Panc1 (cell line): ENCODE measurements around the gene CAPNS1. TPM values are rescaled to one million over a fixed set of nuclear protein-coding genes. Genes with fewer than 3 reads are reported as not detected.

Experiments
- ATAC-seq: fragments of 200-7000 bp; cut with Tn5 transposase; 2 replicates; pipeline ENCODE4 v1.9.1; 2020; ENCODE audit warnings: mild to moderate bottlenecking, moderate library complexity
- BruUV-seq: library from RNA; stranded (reverse); fragments of 400-500 nt; replicated peaks from 2 replicates; lab custom pipeline; 2021; lab: Mats Ljungman, UMichigan
- CTCF ChIA-PET: fragments of 300-600 bp; sonication (Branson Sonifier 250); formaldehyde crosslinking; loops from one replicate; lab custom pipeline; 2022; ENCODE audit warnings: antibody characterized with exemption; lab: Charles Lee
- POLR2A ChIA-PET: fragments of 300-600 bp; sonication (Branson Sonifier 250); formaldehyde crosslinking; loops from one replicate; lab custom pipeline; 2022; ENCODE audit warnings: antibody characterized with exemption; lab: Charles Lee
- DNase-seq: peaks from one replicate; pipeline ENCODE4 v3.0.0-alpha.2; 2010; ENCODE audit warnings: low read depth, low spot score
- H3K27ac ChIP-seq: 2 replicates; pipeline ENCODE4 v1.5.1; 2011; ENCODE audit warnings: mild to moderate bottlenecking, low read length, inconsistent platforms
- H3K27me3 ChIP-seq: fragments of 200-500 bp; sonication (Bioruptor generic); 2 replicates; pipeline ENCODE4 v1.6.0; 2014; ENCODE audit warnings: low read length, inconsistent platforms; ENCODE audit not compliant: control insufficient read depth, insufficient read depth
- H3K36me3 ChIP-seq: fragments of 200-500 bp; sonication (Bioruptor generic); 2 replicates; pipeline ENCODE4 v1.5.1; 2014; ENCODE audit warnings: inconsistent platforms, mild to moderate bottlenecking, low read length, moderate library complexity; ENCODE audit not compliant: control insufficient read depth, insufficient read depth
- H3K4me1 ChIP-seq: 2 replicates; pipeline ENCODE4 v1.5.1; 2011; ENCODE audit warnings: inconsistent platforms, mild to moderate bottlenecking, low read length, moderate library complexity; ENCODE audit not compliant: control insufficient read depth, insufficient read depth
- H3K4me3 ChIP-seq, 2 experiments: 2 replicates each; pipeline ENCODE4 v1.5.1; 2011 to 2012; ENCODE audit warnings: low read depth in 2 of 2, low read length in 2 of 2, mild to moderate bottlenecking in 2 of 2, inconsistent platforms in 1 of 2, moderate library complexity in 1 of 2
- H3K9me3 ChIP-seq: fragments of 200-500 bp; sonication (Bioruptor generic); 2 replicates; pipeline ENCODE4 v1.5.1; 2014; ENCODE audit warnings: low read depth, mild to moderate bottlenecking, inconsistent platforms, low read length, moderate library complexity; ENCODE audit not compliant: control insufficient read depth, insufficient read depth
- CTCF ChIP-seq: fragments of 450-650 bp; IDR thresholded peaks from 2 replicates; pipeline ENCODE4 v1.5.1; 2017; ENCODE audit warnings: mild to moderate bottlenecking
- POLR2AphosphoS5 ChIP-seq: IDR thresholded peaks from 2 replicates; pipeline ENCODE4 v1.6.1; 2012; ENCODE audit warnings: mild to moderate bottlenecking, low read depth, low read length, moderate library complexity
- REST ChIP-seq, 2 experiments: IDR thresholded peaks; 2 replicates each; pipeline ENCODE4 v1.6.1; 2011 to 2012; ENCODE audit warnings: low read depth in 2 of 2, control low read depth in 1 of 2, low read length in 1 of 2, mild to moderate bottlenecking in 1 of 2, moderate library complexity in 1 of 2; ENCODE audit not compliant: insufficient read depth in 1 of 2
- SIN3A ChIP-seq: IDR thresholded peaks from 2 replicates; pipeline ENCODE4 v1.6.1; 2012; ENCODE audit warnings: low read depth, mild to moderate bottlenecking, low read length, moderate library complexity, borderline replicate concordance; ENCODE audit not compliant: insufficient read depth
- TCF7L2 ChIP-seq: IDR thresholded peaks from 2 replicates; pipeline ENCODE4 v1.6.1; 2011; ENCODE audit warnings: mild to moderate bottlenecking, low read depth, low read length, inconsistent platforms
- in situ Hi-C: cut with HindIII; loops from 2 replicates; pipeline ENCODE4 v1.10.0; 2016; ENCODE audit warnings: low sequenced_read_pairs, low pct_unique_long_range_greater_than_20kb
- intact Hi-C: fragments of 100-400 bp; cut with micrococcal nuclease; formaldehyde crosslinking; loops from one replicate; pipeline ENCODE4 v1.10.0; 2022; ENCODE audit not compliant: unreplicated experiment
- total RNA-seq: library from RNA; stranded (reverse); gene quantifications from one replicate; pipeline ENCODE4 v1.2.1, GENCODE V29; 2021; ENCODE audit not compliant: unreplicated experiment

CAPNS1 gene
- total RNA-seq, 1 experiment from 2014 or later = 1,158 TPM

GRCh38 chr19:36142046-36142445, 2.2 kb downstream of the CAPNS1 start:
- ATAC-seq (no peak), DNase-seq (no peak)
- Histone ChIP-seq H3K36me3 (peaks cover 17% of the 10 kb centered on the region), H3K27ac (no peak overlapping the region), H3K9me3 (no peaks in the 10 kb centered on the region), H3K27me3 (no peaks in the 10 kb centered on the region), H3K4me3 (peak overlapping the region in 1 of 2 experiments; percentile 77; a peak in 2 of 4 replicates), H3K4me1 (peaks cover 14% of the 10 kb centered on the region)
- no peak for TF ChIP-seq POLR2AphosphoS5
- TF ChIP-seq REST (IDR thresholded peaks at IDR 0.05; ENCODE audit: insufficient read depth in 1 of 2, low read depth in 2 of 2, low read length in 1 of 2) = no peak
- no peak for TF ChIP-seq TCF7L2
- TF ChIP-seq SIN3A = no peak
- no peak for TF ChIP-seq CTCF
- in situ Hi-C loops = no loop called here
- CTCF ChIA-PET = no interaction called here
- intact Hi-C loops = no loop called here
- BruUV-seq = no TSS peak
- POLR2A ChIA-PET = interaction anchor here (0.6 kb wide), 1 partner anchor 46 kb away, joined by 3 read pairs; no protein-coding TSS in a partner anchor

- intact Hi-C loops (no loop called here), in situ Hi-C loops (no loop called here)
- BruUV-seq = no TSS peak
- H3K36me3 ChIP-seq = peaks cover 17% of the 10 kb centered on the region
- DNase-seq = no peak
- peaks cover 10% of the 10 kb centered on the region for H3K4me1 ChIP-seq
- no peaks in the 10 kb centered on the region for H3K9me3 ChIP-seq
- POLR2A ChIA-PET = interaction anchor here (0.6 kb wide), 1 partner anchor 46 kb away, joined by 3 read pairs; no protein-coding TSS in a partner anchor
- no peak overlapping the region for H3K4me3 ChIP-seq
- ATAC-seq = no peak
- CTCF ChIA-PET = no interaction called here
- no peak overlapping the region for H3K27ac ChIP-seq
- no peaks in the 10 kb centered on the region for H3K27me3 ChIP-seq
- TF ChIP-seq SIN3A = no peak
These were observed 2.6 kb downstream of the CAPNS1 start for GRCh38 chr19:36142496-36142895.

GRCh38 chr19:36144624-36145023, 4.8 kb downstream of the CAPNS1 start:
- BruUV-seq = no TSS peak
- in situ Hi-C loops = no loop called here
- no peaks in the 10 kb centered on the region for H3K9me3 ChIP-seq
- ChIA-PET POLR2A (no interaction called here), CTCF (no interaction called here)
- DNase-seq (no peak), ATAC-seq (no peak)
- peaks cover 17% of the 10 kb centered on the region for H3K36me3 ChIP-seq
- H3K4me1 ChIP-seq = peaks cover 7% of the 10 kb centered on the region; the same call in 1 of the 2 replicates
- H3K4me3 ChIP-seq = no peak overlapping the region
- no peaks in the 10 kb centered on the region for H3K27me3 ChIP-seq
- H3K27ac ChIP-seq = no peak overlapping the region
- intact Hi-C loops = no loop called here
- TF ChIP-seq REST (IDR thresholded peaks at IDR 0.05; ENCODE audit: insufficient read depth in 1 of 2, low read depth in 2 of 2, low read length in 1 of 2) (no peak), SIN3A (no peak), CTCF (no peak), TCF7L2 (no peak), POLR2AphosphoS5 (no peak; the same call in 1 of the 2 replicates)
